Calu3 (cell line): Measurements from ENCODE around the gene PAF1. TPM values are rescaled to one million over a fixed set of nuclear protein-coding genes. Genes with fewer than 3 reads are reported as not detected.
A peak's percentile ranks its signal among the peaks of the same experiment; 100 is the strongest.

ENCODE experiments used
- BruUV-seq: library from RNA; stranded (reverse); fragments of 400-500 nt; replicated peaks from 2 replicates; lab custom pipeline; 2021; lab: Mats Ljungman, UMichigan
- CTCF ChIA-PET: fragments of 300-600 bp; sonication (Branson Sonifier 250); formaldehyde crosslinking; loops from one replicate; lab custom pipeline; 2022; ENCODE audit warnings: antibody characterized with exemption; lab: Charles Lee
- DNase-seq: peaks from one replicate; pipeline ENCODE4 v3.0.0; 2022
- H3K27ac Mint-ChIP-seq: one replicate; pipeline ENCODE4 v1.8.0; 2022; ENCODE audit warnings: mixed read lengths; ENCODE audit not compliant: unreplicated experiment
- H3K27me3 Mint-ChIP-seq: one replicate; pipeline ENCODE4 v1.8.0; 2022; ENCODE audit warnings: mixed read lengths; ENCODE audit not compliant: unreplicated experiment
- H3K36me3 Mint-ChIP-seq: one replicate; pipeline ENCODE4 v1.8.0; 2022; ENCODE audit warnings: mild to moderate bottlenecking, moderate library complexity, mixed read lengths; ENCODE audit not compliant: insufficient read depth, unreplicated experiment
- H3K4me1 Mint-ChIP-seq: one replicate; pipeline ENCODE4 v1.8.0; 2022; ENCODE audit warnings: mild to moderate bottlenecking, low read depth, mixed read lengths; ENCODE audit not compliant: unreplicated experiment
- H3K4me3 Mint-ChIP-seq: one replicate; pipeline ENCODE4 v1.8.0; 2022; ENCODE audit warnings: mild to moderate bottlenecking, low read depth, moderate library complexity, mixed read lengths; ENCODE audit not compliant: unreplicated experiment
- H3K9me3 Mint-ChIP-seq: one replicate; pipeline ENCODE4 v1.8.0; 2022; ENCODE audit warnings: low read depth, mixed read lengths; ENCODE audit not compliant: unreplicated experiment
- CTCF ChIP-seq: fragments of 200-600 bp; IDR thresholded peaks from one replicate; pipeline ENCODE4 v1.8.0; 2022; ENCODE audit warnings: antibody characterized with exemption; ENCODE audit not compliant: unreplicated experiment
- intact Hi-C: fragments of 100-400 bp; cut with micrococcal nuclease; formaldehyde crosslinking; loops from one replicate; pipeline ENCODE4 v1.10.0; 2022; ENCODE audit not compliant: unreplicated experiment
- total RNA-seq: library from RNA; stranded (reverse); gene quantifications from 2 replicates; pipeline ENCODE4 v1.2.3, GENCODE V29; 2022

The PAF1 gene
- total RNA-seq, 1 experiment from 2014 or later = 64.3 TPM

GRCh38 chr19:39435499-39436349, 44.8 kb upstream of the PAF1 start, which contains the start of gene RPS16:
TSS of gene RPS16 (minus strand) at chr19:39435949. CDS start at chr19:39435895, 54 bp downstream.
- TF ChIP-seq CTCF = no peak
- DNase-seq = peak; percentile 99
- intact Hi-C loops = no loop called here
- Mint-ChIP-seq H3K4me3 (peak within 1 kb of the TSS; percentile 96), H3K27ac (peak within 1 kb of the TSS; percentile 97), H3K36me3 (peaks cover 77% of the 10 kb centered on the region), H3K27me3 (peaks cover 9% of the 10 kb centered on the region), H3K9me3 (no peaks in the 10 kb centered on the region), H3K4me1 (peaks cover 26% of the 10 kb centered on the region)
- BruUV-seq = no TSS peak
- CTCF ChIA-PET = interaction anchor here (0.6 to 1.2 kb wide), 10 partner anchors 10 to 398 kb away, joined by 3 to 7 read pairs (median 4); partner anchors contain the start of genes MED29, PAF1, SAMD4B and SUPT5H

- peaks cover 85% of the 10 kb centered on the region for H3K36me3 Mint-ChIP-seq
- H3K4me3 Mint-ChIP-seq = peak overlapping the region; percentile 96
- peaks cover 33% of the 10 kb centered on the region for H3K4me1 Mint-ChIP-seq
- peaks cover 9% of the 10 kb centered on the region for H3K27me3 Mint-ChIP-seq
- no peak for DNase-seq
- BruUV-seq = no TSS peak
- H3K9me3 Mint-ChIP-seq = no peaks in the 10 kb centered on the region
- CTCF ChIA-PET = interaction anchor here (0.9 kb wide), 1 partner anchor 20 kb away, joined by 3 read pairs; no protein-coding TSS in a partner anchor
- intact Hi-C loops = no loop called here
- peak overlapping the region; percentile 97 for H3K27ac Mint-ChIP-seq
- TF ChIP-seq CTCF = no peak
Measured at GRCh38 chr19:39434123-39435076, 43.5 kb upstream of the PAF1 start.

GRCh38 chr19:39433480-39434079, 42.7 kb upstream of the PAF1 start:
- peak overlapping the region; percentile 97 for H3K27ac Mint-ChIP-seq
- peaks cover 9% of the 10 kb centered on the region for H3K27me3 Mint-ChIP-seq
- BruUV-seq = no TSS peak
- CTCF ChIA-PET = no interaction called here
- intact Hi-C loops = no loop called here
- no peaks in the 10 kb centered on the region for H3K9me3 Mint-ChIP-seq
- DNase-seq = no peak
- no peak for TF ChIP-seq CTCF
- peak overlapping the region; percentile 96 for H3K4me3 Mint-ChIP-seq
- peaks cover 89% of the 10 kb centered on the region for H3K36me3 Mint-ChIP-seq
- H3K4me1 Mint-ChIP-seq = peaks cover 33% of the 10 kb centered on the region

DNA sequence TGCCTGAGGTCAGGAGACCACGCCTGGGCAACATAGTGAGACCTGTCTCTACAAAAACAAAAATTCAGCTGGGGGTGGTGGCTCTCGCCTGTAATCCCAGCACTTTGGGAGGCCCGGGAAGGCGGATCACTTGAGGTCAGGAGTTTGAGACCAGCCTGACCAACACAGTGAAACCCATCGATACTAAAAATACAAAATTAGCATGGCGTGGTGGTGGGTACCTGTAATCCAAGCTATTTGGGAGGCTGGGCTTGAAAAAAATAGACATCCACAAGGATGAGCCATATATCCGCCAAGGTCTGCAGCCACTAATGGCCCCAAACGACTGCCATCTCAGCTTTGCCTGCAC, 41.7 kb upstream of the PAF1 start:
- H3K9me3 Mint-ChIP-seq = no peaks in the 10 kb centered on the region
- TF ChIP-seq CTCF = no peak
- H3K4me3 Mint-ChIP-seq = no peak overlapping the region
- H3K4me1 Mint-ChIP-seq = peaks cover 33% of the 10 kb centered on the region
- BruUV-seq = no TSS peak
- CTCF ChIA-PET = no interaction called here
- H3K27me3 Mint-ChIP-seq = peaks cover 5% of the 10 kb centered on the region
- intact Hi-C loops = no loop called here
- H3K27ac Mint-ChIP-seq = peak overlapping the region; percentile 97
- H3K36me3 Mint-ChIP-seq = peaks cover 94% of the 10 kb centered on the region
- no peak for DNase-seq
